ENCODE results near the gene NCEH1.

Gene NCEH1

DNA sequence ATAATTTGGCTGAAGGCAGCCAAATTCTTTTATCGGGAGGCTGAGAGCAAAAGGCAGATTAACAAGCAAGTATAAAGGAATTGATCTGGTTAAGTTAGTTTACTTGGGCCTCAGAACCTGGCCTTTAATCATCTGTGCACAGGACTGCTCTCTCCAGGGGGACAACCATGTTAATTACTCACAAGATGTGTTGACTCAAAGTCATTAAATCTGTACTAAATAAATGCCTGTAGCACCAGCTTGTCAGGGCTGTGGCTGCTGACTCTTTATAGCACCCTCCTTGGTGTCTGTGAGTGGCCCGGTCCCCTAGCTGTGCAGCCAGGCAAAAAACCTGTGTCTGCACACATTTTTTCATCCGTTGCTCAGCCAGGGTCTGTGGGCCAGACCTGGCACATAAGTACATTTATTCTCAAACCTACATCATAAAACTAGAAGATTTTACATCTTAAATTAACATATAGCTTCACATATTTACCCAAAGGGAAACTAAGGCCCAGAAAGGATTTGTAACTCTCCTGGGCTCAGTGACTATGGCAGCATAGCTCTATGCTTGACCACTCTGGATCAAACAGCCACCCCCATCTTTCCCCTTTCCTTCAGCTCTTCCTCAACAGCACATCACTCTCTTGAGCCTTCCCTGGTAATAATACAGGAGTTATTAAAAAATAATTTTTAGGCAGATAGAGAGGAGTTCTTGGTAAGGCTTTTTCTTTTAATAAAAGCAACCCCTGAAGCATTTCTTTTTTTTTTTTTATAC is 51.4 kb downstream of the NCEH1 start:
- H3K9me3 ChIP-seq (ENCODE audit: control insufficient read depth, low read length) = no peaks in the 10 kb centered on the region
- H3K36me3 ChIP-seq (ENCODE audit: control insufficient read depth, insufficient read depth, low read length) = no peaks in the 10 kb centered on the region
- no peak overlapping the region for H3K4me3 ChIP-seq (ENCODE audit: extremely low read depth, insufficient read depth, low read length, poor library complexity, severe bottlenecking)
- peaks cover 3% of the 10 kb centered on the region for H3K4me1 ChIP-seq (ENCODE audit: control insufficient read depth, insufficient read depth, low read length, poor library complexity, severe bottlenecking)
- H3K27ac ChIP-seq (ENCODE audit: low read depth, low read length, severe bottlenecking) = no peak overlapping the region
- 89 to 98% methylated on average over 3 of the region's 3 CpGs for WGBS, 2 experiments (ENCODE audit: insufficient coverage in 2 of 2)

DNA sequence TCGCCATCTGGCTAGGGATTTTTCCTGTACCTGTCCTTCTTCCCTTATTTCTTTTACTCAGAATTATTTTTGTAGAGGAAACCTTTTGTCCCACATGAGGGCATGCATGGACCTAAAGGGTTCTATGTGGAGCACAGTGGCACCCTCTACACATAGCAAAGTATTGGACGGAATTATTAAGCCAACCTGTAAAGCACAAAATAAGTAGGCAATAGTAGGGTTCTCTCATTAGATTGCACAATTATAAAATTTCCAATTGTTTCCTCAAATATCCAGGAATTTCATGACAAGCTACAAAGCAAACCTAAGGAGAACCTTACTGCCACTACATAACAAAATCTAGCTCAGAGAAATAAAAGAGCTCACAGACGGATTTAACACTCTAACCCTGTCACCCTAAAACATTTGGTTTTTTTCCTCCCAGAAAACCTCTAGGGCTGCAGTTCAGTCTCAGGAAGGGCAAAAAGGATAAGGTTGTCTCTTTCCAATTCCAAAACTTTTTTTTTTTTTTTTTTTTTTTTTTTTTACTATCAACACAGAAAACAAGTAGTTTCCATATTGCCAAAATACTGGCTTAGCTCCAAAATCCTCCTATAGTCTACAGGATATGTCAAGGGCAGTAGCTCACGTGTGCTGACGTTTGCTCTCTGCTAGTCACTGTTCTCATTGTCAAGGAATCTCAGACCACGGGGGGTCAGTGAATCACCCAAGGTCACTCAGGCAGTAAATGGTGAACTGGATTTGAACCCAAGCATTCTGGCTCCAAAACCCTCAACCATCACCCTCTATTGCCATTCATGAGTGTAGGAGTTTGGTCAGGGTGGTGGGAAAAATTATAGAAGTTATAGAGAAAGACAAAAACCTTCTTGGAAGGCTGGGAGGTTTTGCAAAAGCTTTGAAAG is 52.3 kb downstream of the NCEH1 start:
- no peaks in the 10 kb centered on the region for H3K36me3 ChIP-seq (ENCODE audit: control insufficient read depth, insufficient read depth, low read length)
- no peak overlapping the region for H3K27ac ChIP-seq (ENCODE audit: low read depth, low read length, severe bottlenecking)
- no peaks in the 10 kb centered on the region for H3K9me3 ChIP-seq (ENCODE audit: control insufficient read depth, low read length)
- peaks cover 3% of the 10 kb centered on the region for H3K4me1 ChIP-seq (ENCODE audit: control insufficient read depth, insufficient read depth, low read length, poor library complexity, severe bottlenecking)
- 67 to 68% methylated on average over 2 to 3 of the region's 6 CpGs for WGBS, 2 experiments (ENCODE audit: insufficient coverage in 2 of 2)
- no peak overlapping the region for H3K4me3 ChIP-seq (ENCODE audit: extremely low read depth, insufficient read depth, low read length, poor library complexity, severe bottlenecking)

DNA sequence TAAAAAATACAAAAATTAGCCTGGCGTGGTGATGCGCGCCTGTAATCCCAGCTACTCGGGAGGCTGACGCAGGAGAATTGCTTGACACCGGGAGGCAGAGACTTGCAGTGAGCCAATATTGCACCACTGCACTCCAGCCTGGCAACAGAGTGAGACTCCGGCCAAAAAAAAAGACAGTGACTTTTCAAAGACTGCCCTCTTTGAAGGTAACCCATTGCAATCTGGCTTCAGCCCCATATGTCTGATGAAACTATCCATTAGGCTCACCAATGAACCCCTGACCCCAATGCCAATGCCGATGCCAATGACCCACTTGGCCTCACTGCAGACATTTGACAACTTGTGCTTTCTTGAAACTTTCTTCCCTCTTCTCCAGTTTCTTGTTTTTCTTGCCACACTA is 54.3 kb downstream of the NCEH1 start:
- Histone ChIP-seq H3K4me1 (ENCODE audit: control insufficient read depth, insufficient read depth, low read length, poor library complexity, severe bottlenecking) (peaks cover 3% of the 10 kb centered on the region), H3K27ac (ENCODE audit: low read depth, low read length, severe bottlenecking) (no peak overlapping the region), H3K4me3 (ENCODE audit: extremely low read depth, insufficient read depth, low read length, poor library complexity, severe bottlenecking) (no peak overlapping the region), H3K9me3 (ENCODE audit: control insufficient read depth, low read length) (no peaks in the 10 kb centered on the region), H3K36me3 (ENCODE audit: control insufficient read depth, insufficient read depth, low read length) (no peaks in the 10 kb centered on the region)
- WGBS, 2 experiments (ENCODE audit: insufficient coverage in 2 of 2) = 85 to 94% methylated on average over 8 of the region's 8 CpGs

DNA sequence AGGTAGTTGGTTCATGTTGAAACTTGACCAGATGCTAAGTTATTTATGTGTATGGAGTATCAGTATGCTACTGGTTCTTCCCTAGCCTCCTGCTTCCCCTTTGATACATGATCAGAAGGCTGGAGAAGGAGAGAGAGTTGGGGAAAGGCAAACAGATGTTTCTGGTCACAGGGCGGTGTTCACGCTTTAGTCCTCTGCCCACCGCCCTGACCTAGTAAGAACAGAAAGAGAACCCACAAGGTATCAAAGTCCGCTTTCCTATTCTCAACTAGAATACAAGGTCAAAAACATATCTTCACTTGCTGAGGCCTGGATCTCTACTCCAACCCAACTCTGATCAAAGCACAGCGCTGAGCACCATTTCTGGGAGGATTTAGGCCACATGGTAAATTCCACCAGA is 55.5 kb downstream of the NCEH1 start:
- H3K4me3 ChIP-seq (ENCODE audit: extremely low read depth, insufficient read depth, low read length, poor library complexity, severe bottlenecking) = no peak overlapping the region
- no peak overlapping the region for H3K27ac ChIP-seq (ENCODE audit: low read depth, low read length, severe bottlenecking)
- 93 to 94% methylated on average over 2 to 3 of the region's 5 CpGs for WGBS, 2 experiments (ENCODE audit: insufficient coverage in 2 of 2)
- no peaks in the 10 kb centered on the region for H3K36me3 ChIP-seq (ENCODE audit: control insufficient read depth, insufficient read depth, low read length)
- H3K9me3 ChIP-seq (ENCODE audit: control insufficient read depth, low read length) = no peaks in the 10 kb centered on the region
- peaks cover 3% of the 10 kb centered on the region for H3K4me1 ChIP-seq (ENCODE audit: control insufficient read depth, insufficient read depth, low read length, poor library complexity, severe bottlenecking)

DNA sequence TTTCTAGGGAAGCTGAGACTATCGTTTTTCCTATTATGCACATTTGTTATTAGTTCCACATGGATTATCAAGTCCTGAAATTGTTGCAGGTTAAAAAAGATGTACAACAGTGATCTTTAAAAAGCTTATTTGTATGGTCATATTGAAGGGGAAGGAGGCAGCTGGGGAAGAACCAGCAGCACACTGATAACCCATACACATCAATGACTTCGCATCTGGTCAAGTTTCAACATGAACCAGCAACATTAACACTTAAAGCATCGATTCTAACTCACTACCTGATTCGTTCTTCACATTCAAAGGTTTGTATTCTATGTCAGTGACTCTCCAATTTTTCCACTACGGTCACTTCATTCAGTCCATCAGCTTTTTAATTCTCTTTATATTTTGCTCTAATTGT is 56.4 kb downstream of the NCEH1 start:
- Histone ChIP-seq H3K9me3 (ENCODE audit: control insufficient read depth, low read length) (no peaks in the 10 kb centered on the region), H3K36me3 (ENCODE audit: control insufficient read depth, insufficient read depth, low read length) (no peaks in the 10 kb centered on the region), H3K4me3 (ENCODE audit: extremely low read depth, insufficient read depth, low read length, poor library complexity, severe bottlenecking) (no peak overlapping the region), H3K27ac (ENCODE audit: low read depth, low read length, severe bottlenecking) (no peak overlapping the region), H3K4me1 (ENCODE audit: control insufficient read depth, insufficient read depth, low read length, poor library complexity, severe bottlenecking) (peaks cover 3% of the 10 kb centered on the region)
- 86 to 100% methylated on average over 3 of the region's 5 CpGs for WGBS, 2 experiments (ENCODE audit: insufficient coverage in 2 of 2)

DNA sequence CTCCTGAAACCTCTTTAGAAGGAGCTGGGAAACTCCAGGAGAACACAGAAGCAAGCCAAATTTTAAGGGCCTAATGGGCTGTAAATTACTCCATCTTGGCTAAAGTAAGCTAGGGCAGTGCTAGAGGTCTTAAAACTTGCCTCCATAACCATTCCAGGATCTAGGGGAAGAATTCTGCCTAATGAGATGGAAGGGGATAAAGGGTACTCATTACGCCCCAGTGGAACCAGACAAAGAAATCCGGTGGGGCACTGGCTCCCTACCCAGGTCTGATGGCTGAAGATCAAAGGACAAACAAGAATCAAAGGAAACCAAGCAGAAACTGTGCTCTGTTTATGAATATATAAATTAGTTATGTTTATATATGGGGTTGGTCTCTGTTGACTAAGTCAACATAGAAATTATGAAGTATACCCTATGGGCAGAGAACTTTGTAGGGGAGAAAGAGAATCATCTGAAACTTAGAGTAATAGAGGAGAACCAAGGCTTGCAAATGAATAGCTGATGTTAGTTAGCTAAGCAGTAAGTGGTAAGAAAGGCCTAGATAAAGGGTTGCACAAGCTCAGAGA is 57.8 kb downstream of the NCEH1 start:
- Histone ChIP-seq H3K9me3 (ENCODE audit: control insufficient read depth, low read length) (no peaks in the 10 kb centered on the region), H3K4me1 (ENCODE audit: control insufficient read depth, insufficient read depth, low read length, poor library complexity, severe bottlenecking) (no peaks in the 10 kb centered on the region), H3K27ac (ENCODE audit: low read depth, low read length, severe bottlenecking) (no peak overlapping the region), H3K4me3 (ENCODE audit: extremely low read depth, insufficient read depth, low read length, poor library complexity, severe bottlenecking) (no peak overlapping the region), H3K36me3 (ENCODE audit: control insufficient read depth, insufficient read depth, low read length) (no peaks in the 10 kb centered on the region)
- WGBS, 2 experiments (ENCODE audit: insufficient coverage in 2 of 2) = 94 to 100% methylated on average over 2 of the region's 2 CpGs

DNA sequence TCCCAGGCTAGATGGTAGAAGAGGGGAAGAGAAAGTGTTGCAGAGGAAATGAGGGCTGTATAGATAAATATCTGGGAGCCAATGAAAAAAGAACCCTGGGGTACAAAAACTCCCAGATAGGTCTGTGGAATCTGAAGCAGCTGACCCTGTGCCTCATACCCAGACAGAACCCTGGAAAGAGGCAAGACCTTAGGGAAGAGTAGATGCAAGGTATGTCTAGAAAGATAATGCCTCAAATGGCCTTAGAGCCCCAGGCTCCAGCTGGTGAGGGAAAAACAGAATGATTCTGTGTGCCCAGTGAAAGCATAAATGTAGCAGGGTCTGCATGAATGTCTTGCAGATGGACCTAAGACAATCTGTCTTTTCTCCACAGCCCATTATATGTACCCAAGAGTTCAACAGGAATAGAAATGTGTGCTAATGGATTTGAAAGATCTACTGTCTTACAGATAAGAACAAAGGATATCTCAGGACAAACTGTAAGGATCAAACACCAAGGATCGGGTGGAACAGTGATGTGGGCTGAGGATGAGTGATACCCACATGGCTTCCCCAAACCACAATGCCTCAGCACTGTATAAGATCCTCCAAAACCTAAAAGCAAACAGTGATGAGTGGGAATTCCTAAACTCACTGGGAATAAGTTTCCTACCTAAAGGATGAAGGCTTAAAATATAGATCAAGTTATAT is 58.8 kb downstream of the NCEH1 start:
- H3K4me3 ChIP-seq (ENCODE audit: extremely low read depth, insufficient read depth, low read length, poor library complexity, severe bottlenecking) = no peak overlapping the region
- no peaks in the 10 kb centered on the region for H3K4me1 ChIP-seq (ENCODE audit: control insufficient read depth, insufficient read depth, low read length, poor library complexity, severe bottlenecking)
- 100% methylated on average over 1 of the region's 1 CpG; no CpG with 5 or more reads in 1 of the 2 experiments for WGBS, 2 experiments (ENCODE audit: insufficient coverage in 2 of 2)
- no peaks in the 10 kb centered on the region for H3K36me3 ChIP-seq (ENCODE audit: control insufficient read depth, insufficient read depth, low read length)
- no peaks in the 10 kb centered on the region for H3K9me3 ChIP-seq (ENCODE audit: control insufficient read depth, low read length)
- H3K27ac ChIP-seq (ENCODE audit: low read depth, low read length, severe bottlenecking) = no peak overlapping the region

DNA sequence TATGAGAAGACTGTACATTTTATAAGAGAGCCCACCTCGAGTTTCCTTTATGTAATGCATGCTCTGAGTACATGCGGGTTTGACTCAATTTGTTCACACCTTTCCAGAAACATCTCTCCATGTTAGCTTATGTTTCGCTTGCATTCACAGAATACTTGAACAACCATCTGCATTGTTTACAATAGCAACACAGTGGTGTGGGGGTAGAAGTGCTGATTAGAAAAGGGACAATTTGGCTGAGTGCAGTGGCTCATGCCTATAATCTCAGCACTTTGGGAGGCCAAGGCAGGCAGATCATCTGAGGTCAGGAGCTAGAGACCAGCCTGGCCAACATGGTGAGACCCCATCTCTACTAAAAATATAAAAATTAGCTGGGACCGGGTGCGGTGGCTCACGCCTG is 60.9 kb downstream of the NCEH1 start:
- Histone ChIP-seq H3K4me3 (ENCODE audit: extremely low read depth, insufficient read depth, low read length, poor library complexity, severe bottlenecking) (no peak overlapping the region), H3K27ac (ENCODE audit: low read depth, low read length, severe bottlenecking) (no peak overlapping the region), H3K9me3 (ENCODE audit: control insufficient read depth, low read length) (no peaks in the 10 kb centered on the region), H3K4me1 (ENCODE audit: control insufficient read depth, insufficient read depth, low read length, poor library complexity, severe bottlenecking) (no peaks in the 10 kb centered on the region), H3K36me3 (ENCODE audit: control insufficient read depth, insufficient read depth, low read length) (no peaks in the 10 kb centered on the region)
- WGBS, 2 experiments (ENCODE audit: insufficient coverage in 2 of 2) = 83 to 94% methylated on average over 2 of the region's 6 CpGs

DNA sequence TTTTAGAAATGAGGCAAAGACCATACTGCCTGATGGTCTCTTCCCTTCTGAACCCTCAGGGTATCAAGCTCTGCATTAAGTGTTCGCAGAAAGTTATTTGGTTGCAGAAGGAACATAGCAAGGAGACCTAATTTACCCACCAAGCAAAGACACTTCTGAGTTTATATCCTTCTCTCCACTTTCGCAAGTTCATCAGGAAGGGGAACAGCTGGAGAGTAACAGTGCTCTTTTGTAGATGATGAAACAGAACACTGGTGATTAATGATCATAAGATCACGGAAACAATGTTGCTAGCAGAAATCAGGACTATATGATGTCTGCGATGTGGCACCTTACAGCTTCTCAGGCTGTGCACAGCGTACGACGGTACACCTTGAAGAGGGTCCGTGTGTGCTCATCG is 62.1 kb downstream of the NCEH1 start:
- H3K4me3 ChIP-seq (ENCODE audit: extremely low read depth, insufficient read depth, low read length, poor library complexity, severe bottlenecking) = no peak overlapping the region
- 94 to 95% methylated on average over 5 of the region's 9 CpGs for WGBS, 2 experiments (ENCODE audit: insufficient coverage in 2 of 2)
- H3K9me3 ChIP-seq (ENCODE audit: control insufficient read depth, low read length) = no peaks in the 10 kb centered on the region
- no peaks in the 10 kb centered on the region for H3K4me1 ChIP-seq (ENCODE audit: control insufficient read depth, insufficient read depth, low read length, poor library complexity, severe bottlenecking)
- no peak overlapping the region for H3K27ac ChIP-seq (ENCODE audit: low read depth, low read length, severe bottlenecking)
- no peaks in the 10 kb centered on the region for H3K36me3 ChIP-seq (ENCODE audit: control insufficient read depth, insufficient read depth, low read length)

DNA sequence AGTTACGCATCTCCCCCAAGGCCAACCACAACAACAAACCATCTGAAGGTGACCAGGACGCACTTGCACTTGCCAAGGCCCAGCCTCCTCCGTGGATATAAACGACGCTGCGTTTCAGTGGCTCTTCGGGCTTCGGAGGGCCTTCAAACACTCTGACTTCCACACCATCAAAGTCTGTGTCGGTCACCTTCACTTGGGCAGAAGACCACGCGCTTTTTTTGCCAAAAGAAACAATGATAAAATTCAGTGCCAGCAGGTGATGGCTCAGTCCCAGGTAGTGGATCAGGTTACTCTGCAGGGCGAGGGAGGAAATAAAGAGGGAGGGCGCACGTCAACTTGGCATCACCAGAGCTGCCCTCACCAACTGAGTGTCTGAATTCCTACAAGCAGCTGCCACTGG is 63.0 kb downstream of the NCEH1 start:
- Histone ChIP-seq H3K4me3 (ENCODE audit: extremely low read depth, insufficient read depth, low read length, poor library complexity, severe bottlenecking) (no peak overlapping the region), H3K9me3 (ENCODE audit: control insufficient read depth, low read length) (no peaks in the 10 kb centered on the region), H3K36me3 (ENCODE audit: control insufficient read depth, insufficient read depth, low read length) (no peaks in the 10 kb centered on the region), H3K27ac (ENCODE audit: low read depth, low read length, severe bottlenecking) (no peak overlapping the region), H3K4me1 (ENCODE audit: control insufficient read depth, insufficient read depth, low read length, poor library complexity, severe bottlenecking) (no peaks in the 10 kb centered on the region)
- 81 to 91% methylated on average over 14 of the region's 14 CpGs for WGBS, 2 experiments (ENCODE audit: insufficient coverage in 2 of 2)
